Breast epithelium (tissue), 4 donors: ENCODE results near the gene ALS2CL. TPM values are rescaled to one million over a fixed set of nuclear protein-coding genes. Genes with fewer than 3 reads are reported as not detected.

Source experiments
- DNase-seq, 2 donors: peaks; one replicate each; pipeline ENCODE4 v3.0.0-alpha.2; 2019; ENCODE audit warnings: low spot score in 2 of 2
- H3K27ac ChIP-seq, 2 donors: fragments of 200-600 bp; sonication (generic) in 1 of 2; one replicate each; pipeline ENCODE4 v1.5.1; 2016 to 2019; ENCODE audit warnings: mild to moderate bottlenecking in 1 of 2
- H3K27me3 ChIP-seq, 2 donors: fragments of 200-600 bp; sonication (generic) in 1 of 2; one replicate each; pipeline versions ENCODE4 v1.5.1 to v1.6.0; 2017 to 2019; ENCODE audit warnings: control low read depth in 1 of 2, mild to moderate bottlenecking in 1 of 2
- H3K36me3 ChIP-seq: fragments of 200-600 bp; one replicate; pipeline ENCODE4 v1.5.1; 2019
- H3K4me1 ChIP-seq, 2 donors: fragments of 200-600 bp; sonication (generic); one replicate each; pipeline ENCODE4 v1.5.1; 2016 to 2019; ENCODE audit warnings: control low read depth in 1 of 2
- H3K4me3 ChIP-seq, 3 donors: fragments of 200-600 bp; sonication (generic); 1 replicate in 2 of 3; 2 replicates in 1 of 3; pipeline ENCODE4 v1.5.1; 2016 to 2019; ENCODE audit warnings: mild to moderate bottlenecking in 3 of 3, moderate library complexity in 2 of 3
- H3K9me3 ChIP-seq, 2 donors: fragments of 200-600 bp; sonication (generic) in 1 of 2; one replicate each; pipeline ENCODE4 v1.5.1; 2016 to 2019; ENCODE audit warnings: control low read depth in 1 of 2
- CTCF ChIP-seq, 3 donors: fragments of 450-650 bp; IDR thresholded peaks; one replicate each; pipeline ENCODE4 v1.5.1; 2016 to 2017; ENCODE audit warnings: antibody characterized with exemption in 3 of 3, mild to moderate bottlenecking in 3 of 3, moderate library complexity in 3 of 3
- POLR2A ChIP-seq: fragments of 450-650 bp; IDR thresholded peaks from one replicate; pipeline ENCODE4 v1.6.1; 2016; ENCODE audit warnings: antibody characterized with exemption, mild to moderate bottlenecking, moderate library complexity
- POLR2AphosphoS5 ChIP-seq, 3 donors: sonication (generic); formaldehyde crosslinking; IDR thresholded peaks; one replicate each; pipeline ENCODE4 v1.6.1; 2017; ENCODE audit warnings: antibody characterized with exemption in 3 of 3
- intact Hi-C: fragments of 100-400 bp; cut with DNase I; formaldehyde crosslinking; loops from one replicate; pipeline ENCODE4 v1.15.1; 2023; ENCODE audit warnings: low total_unique reads
- total RNA-seq, 3 donors: library from RNA; depleted of rRNA; stranded (reverse); fragments of >200 nt; gene quantifications; one replicate each; pipeline ENCODE4 v1.1.0, GENCODE V29; 2016

ALS2CL gene
- total RNA-seq, 3 donors from 2014 or later, result 6.7 to 22.9 (median 20.6) TPM

- no peaks in the 10 kb centered on the region for H3K36me3 ChIP-seq
- DNase-seq, result no peak
- no peak overlapping the region for H3K27ac ChIP-seq
- H3K9me3 ChIP-seq, result no peaks in the 10 kb centered on the region
- no peak for TF ChIP-seq CTCF (IDR thresholded peaks at IDR 0.05)
- no peak for TF ChIP-seq POLR2A
- no peak for TF ChIP-seq POLR2AphosphoS5 (IDR thresholded peaks at IDR 0.05)
- peaks cover 4 to 8% of the 10 kb centered on the region in 2 donors for H3K4me1 ChIP-seq
- no peak overlapping the region for H3K4me3 ChIP-seq
- intact Hi-C loops, result no loop called here
- H3K27me3 ChIP-seq, result no peaks in the 10 kb centered on the region
These were observed 28.3 kb downstream of the ALS2CL start for GRCh38 chr3:46664971-46665762.

GRCh38 chr3:46664188-46664970 is 29.1 kb downstream of the ALS2CL start:
- TF ChIP-seq POLR2A (no peak), POLR2AphosphoS5 (IDR thresholded peaks at IDR 0.05) (no peak), CTCF (IDR thresholded peaks at IDR 0.05) (no peak)
- Histone ChIP-seq H3K4me1 (peaks cover 4 to 10% of the 10 kb centered on the region in 2 donors), H3K9me3 (no peaks in the 10 kb centered on the region), H3K27ac (no peak overlapping the region), H3K36me3 (no peaks in the 10 kb centered on the region), H3K27me3 (no peaks in the 10 kb centered on the region), H3K4me3 (no peak overlapping the region)
- intact Hi-C loops, result no loop called here
- DNase-seq, result no peak

- intact Hi-C loops, result no loop called here
- TF ChIP-seq POLR2A (no peak), CTCF (IDR thresholded peaks at IDR 0.05) (no peak), POLR2AphosphoS5 (IDR thresholded peaks at IDR 0.05) (no peak)
- DNase-seq, result no peak
These were observed 29.8 kb downstream of the ALS2CL start for GRCh38 chr3:46663591-46664135.

GRCh38 chr3:46662771-46663551 is 30.5 kb downstream of the ALS2CL start:
- DNase-seq, result peak in 1 of 2 donors; percentile 33
- H3K9me3 ChIP-seq, result no peaks in the 10 kb centered on the region
- H3K27me3 ChIP-seq, result no peaks in the 10 kb centered on the region
- no peak for TF ChIP-seq POLR2A
- no peak for TF ChIP-seq CTCF (IDR thresholded peaks at IDR 0.05)
- TF ChIP-seq POLR2AphosphoS5 (IDR thresholded peaks at IDR 0.05), result no peak
- H3K36me3 ChIP-seq, result no peaks in the 10 kb centered on the region
- H3K4me3 ChIP-seq, result no peak overlapping the region
- intact Hi-C loops, result no loop called here
- H3K27ac ChIP-seq, result no peak overlapping the region
- peaks cover 4 to 10% of the 10 kb centered on the region in 2 donors for H3K4me1 ChIP-seq

More at GRCh38 chr3:46663591-46664135, 29.8 kb downstream of the ALS2CL start:
- no peak overlapping the region for H3K27ac ChIP-seq
- no peak overlapping the region for H3K4me3 ChIP-seq
- no peaks in the 10 kb centered on the region for H3K9me3 ChIP-seq
- H3K36me3 ChIP-seq, result no peaks in the 10 kb centered on the region
- peaks cover 4 to 10% of the 10 kb centered on the region in 2 donors for H3K4me1 ChIP-seq
- H3K27me3 ChIP-seq, result no peaks in the 10 kb centered on the region
